Medulla oblongata (tissue), 1 donor: ENCODE data around the gene PNLIPRP2.

Experiments
- DNase-seq: peaks from one replicate; pipeline ENCODE4 v3.0.0-alpha.2; 2015; ENCODE audit errors: extremely low spot score

Gene PNLIPRP2

DNA sequence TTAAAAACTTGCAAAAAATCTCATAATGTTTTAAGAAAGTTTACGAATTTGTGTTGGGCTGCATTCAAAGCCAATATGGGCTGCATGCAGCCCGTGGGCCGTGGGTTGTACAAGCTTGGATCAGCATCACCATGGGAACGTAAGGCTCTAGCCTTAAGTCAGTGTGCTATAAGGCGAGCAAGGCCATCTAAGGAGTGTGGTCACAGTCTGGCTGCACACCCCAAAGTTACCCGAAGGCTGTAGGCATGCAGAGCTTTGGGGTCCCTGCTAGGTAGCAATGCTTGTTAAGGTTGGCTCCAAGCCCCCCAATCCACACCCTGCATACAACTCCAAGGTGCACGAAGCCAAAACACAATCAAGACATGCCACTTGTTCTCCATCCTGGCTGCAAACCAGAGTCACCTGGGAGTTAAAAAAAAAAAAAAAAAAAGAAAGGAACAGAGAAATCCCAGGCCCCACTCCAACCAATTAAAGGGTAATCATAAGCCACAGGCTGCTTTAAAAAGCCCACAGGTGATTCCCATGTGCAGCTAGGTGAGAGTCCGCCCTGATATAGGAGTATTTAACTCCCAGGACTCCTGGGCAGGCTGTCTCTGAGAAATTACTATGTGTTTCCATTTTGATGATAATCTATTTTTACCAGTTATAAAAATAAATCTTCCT, 8.5 kb upstream of the PNLIPRP2 start:
- DNase-seq = no peak

DNA sequence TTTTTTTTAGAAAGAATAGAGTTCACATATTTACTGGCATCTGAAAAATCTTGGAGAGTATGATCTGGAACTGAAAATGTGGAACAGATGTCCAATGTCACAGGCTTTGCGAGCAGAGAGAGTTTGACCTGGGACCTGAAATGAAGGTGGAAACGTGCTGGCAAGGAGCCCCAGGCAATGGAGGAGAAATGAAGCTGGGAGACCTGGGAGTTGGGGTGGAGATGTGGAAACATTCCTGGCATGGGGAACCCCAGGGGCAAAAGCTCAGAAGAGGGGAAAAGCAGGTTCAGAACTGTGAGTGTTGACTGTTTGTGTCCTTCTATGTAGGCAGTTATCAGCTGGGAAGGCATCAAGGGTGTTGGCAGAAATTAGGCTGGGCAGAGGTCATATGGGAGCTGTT, 7.3 kb upstream of the PNLIPRP2 start:
- DNase-seq = no peak

DNA sequence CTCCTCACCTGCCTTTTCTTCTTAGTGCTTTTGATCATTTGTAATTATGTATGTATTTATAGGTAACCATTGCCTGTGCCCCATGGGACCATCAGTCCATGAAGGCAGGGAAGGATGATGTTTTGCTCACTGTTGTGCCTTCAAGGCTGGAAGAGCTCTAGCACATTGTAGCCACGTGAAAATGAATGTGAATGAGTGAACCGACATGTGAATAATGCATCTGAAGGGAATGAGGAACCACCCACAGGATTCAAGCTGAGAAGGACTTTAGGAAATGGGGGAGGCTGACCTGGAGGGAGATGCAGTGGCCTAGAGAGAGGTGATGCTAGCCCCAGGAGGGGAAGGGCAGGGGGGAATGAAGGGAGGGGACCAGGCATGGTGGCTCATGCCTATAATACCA, 6.0 kb upstream of the PNLIPRP2 start:
- no peak for DNase-seq

DNA sequence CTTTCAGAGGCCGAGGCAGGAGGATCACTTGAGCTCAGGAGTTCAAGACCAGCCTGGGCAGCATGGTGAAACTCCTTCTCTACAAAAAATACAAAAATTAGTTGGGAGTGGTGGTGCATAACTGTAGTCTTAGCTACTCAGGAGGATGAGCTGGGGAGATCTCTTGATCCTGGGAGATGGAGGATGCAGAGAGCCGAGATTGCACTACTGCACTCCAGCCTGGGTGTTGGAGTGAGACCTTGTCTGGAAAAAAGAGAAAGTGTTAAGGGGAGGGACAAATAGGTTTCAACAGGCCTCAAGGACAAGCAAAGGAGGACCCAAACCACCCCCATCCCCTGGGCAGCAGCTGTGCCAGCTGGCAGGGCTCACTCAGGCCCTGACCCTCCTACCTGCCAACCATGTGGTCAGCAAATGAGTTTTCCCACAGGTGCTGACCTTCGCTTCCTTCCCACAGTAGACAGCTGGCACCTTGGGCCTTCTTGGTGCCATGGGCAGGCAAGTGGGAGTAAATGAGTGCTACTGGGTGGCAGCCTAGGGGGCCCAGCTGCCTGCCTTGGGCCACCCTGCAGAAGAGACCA, 5.5 kb upstream of the PNLIPRP2 start:
- DNase-seq = no peak

DNA sequence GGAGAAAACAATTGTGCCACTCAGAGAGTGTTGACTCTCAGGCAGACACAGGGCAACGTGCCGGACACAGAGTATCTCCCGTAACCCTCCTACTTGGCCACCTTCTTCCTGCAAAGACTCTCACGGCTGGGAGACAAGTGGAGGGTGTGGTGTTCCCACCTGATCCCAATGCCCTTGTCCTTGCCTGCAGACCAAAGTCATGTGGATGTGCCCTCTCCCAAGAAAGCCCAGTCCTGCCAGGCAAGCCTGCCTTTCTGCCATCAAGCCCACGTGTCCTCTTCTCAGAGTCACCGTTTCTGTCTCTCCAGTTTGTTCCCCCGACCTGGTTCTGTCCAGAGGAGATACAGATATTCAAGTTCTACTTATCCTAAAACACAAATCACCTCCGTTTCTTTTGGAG, 723 bp downstream of the PNLIPRP2 start:
- DNase-seq = no peak

DNA sequence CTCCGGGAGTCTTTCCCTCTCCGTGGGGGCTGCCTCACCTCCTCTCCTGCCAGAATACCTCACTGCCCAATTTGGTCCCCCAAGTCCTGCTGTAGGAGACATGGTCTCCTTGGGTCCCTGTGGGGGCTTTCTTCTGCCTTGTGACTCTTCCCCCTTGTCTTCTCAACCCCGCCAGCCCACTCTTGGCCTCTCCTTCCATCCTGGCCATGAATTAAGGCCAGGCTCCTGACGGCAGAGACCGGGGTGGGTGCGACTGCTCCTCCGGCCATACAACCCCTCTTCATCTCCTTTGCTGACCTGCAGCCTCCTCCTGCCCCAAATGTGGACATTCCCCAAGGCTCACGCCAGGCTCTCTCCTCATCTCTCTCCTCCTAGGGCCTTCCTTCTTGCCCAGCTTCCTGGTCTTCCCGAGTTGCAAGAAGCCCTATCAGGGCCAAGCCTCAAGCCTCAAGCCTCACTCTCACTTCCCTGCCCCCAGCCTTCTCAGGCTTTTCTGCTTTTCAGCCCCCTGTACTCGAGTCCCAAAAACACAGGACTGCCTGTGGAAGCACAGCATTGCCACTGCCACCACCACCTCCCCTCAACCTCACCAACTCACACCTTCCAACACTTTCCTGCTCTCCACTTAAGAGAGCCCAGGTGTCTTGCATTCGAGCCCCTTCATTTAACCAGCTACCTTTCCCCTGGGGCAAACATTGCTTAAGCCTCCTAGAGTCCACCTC, 1.3 kb downstream of the PNLIPRP2 start:
- no peak for DNase-seq

DNA sequence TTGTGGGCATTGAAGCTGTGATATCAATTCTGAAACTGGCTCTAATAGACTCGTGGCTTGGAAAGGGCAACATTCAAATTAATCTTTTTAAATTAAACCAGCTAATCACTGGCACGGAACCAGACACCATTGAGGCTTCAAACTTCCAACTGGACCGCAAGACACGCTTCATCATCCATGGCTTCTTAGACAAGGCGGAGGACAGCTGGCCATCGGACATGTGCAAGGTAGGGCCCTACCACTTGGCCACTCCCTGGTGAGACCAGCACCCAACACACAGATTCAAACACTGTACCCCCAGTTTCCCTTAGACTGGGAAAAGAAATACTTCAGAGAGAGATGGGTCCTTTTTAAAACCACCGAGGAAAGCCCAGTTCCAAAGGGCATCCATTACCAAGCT, 5.1 kb downstream of the PNLIPRP2 start:
- DNase-seq = no peak

DNA sequence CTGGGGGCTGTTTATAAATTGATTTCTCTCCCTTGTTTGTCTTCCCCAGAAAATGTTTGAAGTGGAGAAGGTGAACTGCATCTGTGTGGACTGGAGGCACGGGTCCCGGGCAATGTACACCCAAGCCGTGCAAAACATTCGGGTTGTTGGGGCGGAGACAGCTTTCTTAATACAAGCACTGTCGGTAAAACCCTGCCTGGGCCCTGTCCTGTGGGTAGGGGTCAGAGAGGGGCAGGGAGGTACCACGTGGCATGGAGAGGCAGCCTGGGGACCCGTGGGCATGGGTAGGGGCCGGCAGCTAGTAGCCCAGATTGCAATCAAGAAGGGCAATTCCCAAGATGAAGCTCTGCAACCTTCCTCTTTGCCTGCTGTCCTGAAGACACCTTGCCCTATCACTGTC, 6.1 kb downstream of the PNLIPRP2 start:
- no peak for DNase-seq

DNA sequence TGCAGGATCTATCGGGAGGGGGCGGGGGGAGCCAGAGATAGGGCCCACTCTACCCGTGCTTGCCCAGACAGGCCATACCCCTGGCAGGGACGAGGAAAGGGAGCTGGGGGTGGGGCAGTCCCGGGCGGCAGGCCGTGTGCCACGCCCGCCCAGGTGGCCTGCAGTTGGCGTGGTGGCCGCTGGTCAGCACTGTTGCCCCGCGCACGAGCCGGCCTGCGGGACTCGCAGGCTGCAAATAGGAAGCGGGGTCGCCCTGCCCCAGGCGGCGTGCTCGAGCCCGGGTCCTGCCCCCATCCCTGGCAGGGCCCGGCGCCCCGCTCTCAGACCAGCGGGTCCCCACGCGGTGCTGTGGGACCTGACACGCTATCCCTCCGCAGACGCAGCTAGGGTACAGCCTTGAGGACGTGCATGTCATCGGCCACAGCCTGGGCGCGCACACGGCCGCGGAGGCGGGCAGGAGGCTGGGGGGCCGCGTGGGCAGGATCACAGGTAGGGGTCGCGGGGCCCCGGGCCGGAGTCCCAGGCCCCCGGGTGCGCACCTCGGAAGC, 6.7 kb downstream of the PNLIPRP2 start:
- DNase-seq = peak; percentile 9

DNA sequence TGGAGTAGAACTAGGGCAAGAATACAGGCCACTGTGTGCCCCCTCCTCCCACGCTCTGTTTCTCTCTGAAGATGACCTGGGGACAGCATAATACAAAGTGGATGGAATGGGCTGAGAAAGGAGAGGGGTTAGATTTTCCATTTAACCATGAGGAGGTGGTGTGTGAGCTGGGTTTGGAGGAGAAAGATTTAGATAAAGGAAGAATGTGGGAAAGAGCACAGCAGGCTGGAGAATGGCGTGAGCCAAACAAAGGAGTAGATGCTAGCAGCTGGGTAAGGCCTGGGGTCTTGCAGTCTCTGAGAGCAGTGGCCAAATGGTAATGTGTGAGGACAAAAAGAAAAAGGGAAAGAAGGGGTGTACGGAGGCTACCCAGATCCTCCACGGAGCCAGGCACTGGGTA, 8.6 kb downstream of the PNLIPRP2 start:
- DNase-seq = no peak

DNA sequence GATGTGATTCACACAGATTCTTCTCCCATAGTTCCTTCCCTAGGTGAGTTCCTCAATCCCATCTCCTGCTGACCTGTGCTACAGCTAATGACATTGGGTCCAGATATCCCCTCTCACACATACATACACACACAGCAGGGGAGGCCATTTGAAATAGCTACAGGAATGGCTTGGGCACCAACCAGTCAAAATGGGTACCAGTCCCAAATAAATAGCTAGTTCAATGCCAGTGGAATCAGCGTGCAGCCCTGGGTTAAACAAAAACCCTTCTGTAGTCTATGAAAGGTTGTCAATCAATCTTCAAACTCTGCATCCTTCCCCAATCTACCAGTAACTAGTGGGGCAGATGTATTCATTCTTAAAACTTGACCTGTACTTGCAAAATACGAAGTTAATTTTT, 9.3 kb downstream of the PNLIPRP2 start:
- no peak for DNase-seq

DNA sequence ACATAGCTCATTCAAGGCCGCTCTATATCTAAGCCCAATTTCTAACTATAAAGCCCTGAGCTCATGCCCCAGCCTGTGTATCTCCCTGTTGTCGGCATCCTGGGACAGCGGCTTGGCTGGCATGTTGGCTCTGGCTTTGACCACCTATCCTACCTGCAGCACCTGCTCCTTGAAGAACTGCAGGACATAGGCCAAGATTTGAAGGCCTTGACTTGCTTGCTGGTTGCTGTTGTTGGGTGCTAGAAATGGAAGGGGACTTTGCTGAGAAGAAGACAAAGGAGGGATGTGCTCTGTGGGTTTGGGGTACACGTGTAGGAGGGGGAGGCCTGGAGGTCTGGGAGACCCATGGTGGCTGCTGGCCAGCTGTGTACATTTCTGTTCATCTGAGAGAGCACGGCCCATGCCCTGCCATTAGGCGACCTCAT, 11.1 kb downstream of the PNLIPRP2 start:
- no peak for DNase-seq

DNA sequence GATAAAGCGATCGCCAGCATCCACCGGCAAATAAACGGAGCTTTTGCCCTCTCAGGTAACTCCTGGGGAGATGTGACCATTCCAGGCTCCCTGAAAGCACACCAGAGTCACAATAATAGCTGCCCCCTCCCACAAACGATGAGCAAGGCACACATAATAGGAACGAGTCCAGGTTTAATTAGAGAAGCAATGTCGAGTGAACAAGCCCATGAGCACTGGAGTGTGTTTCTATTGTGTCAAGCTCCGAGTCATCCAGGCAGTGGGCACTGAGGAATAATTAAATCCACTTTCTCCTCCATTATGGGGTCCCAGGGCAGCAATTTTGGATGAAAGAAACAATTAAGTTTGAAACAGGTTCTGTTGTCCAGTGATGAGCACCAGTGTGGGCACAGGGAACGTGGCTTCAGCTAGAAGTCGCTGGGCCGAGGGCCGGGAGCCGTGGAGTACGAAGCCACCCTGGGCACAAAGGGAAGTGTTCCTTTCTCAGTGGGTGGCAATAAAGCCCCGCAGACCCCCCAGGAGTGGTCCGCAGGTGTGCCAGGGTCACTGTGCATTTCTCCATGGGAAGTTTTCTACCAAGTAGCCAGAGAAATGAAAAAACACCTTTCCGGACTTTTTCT, 12.0 kb downstream of the PNLIPRP2 start:
- DNase-seq = no peak

DNA sequence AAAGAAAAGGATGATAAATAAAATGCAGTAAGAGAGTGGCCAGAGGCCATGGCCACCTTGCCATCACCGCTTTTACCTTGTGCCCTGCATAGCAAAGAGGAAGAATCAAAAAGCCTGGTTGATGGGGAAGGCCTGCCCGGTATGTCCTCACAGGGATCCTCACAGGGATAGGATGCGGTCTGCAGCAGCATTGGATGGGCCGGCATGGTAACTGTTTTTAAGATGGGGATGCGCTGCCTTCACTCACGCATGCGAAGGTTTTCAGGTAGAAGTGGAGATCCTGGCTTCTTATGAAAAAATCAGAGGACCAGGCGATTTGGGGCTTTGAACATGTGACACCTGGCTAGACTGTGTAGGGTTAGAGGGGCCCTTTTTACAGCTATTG, 12.5 kb downstream of the PNLIPRP2 start:
- no peak for DNase-seq

DNA sequence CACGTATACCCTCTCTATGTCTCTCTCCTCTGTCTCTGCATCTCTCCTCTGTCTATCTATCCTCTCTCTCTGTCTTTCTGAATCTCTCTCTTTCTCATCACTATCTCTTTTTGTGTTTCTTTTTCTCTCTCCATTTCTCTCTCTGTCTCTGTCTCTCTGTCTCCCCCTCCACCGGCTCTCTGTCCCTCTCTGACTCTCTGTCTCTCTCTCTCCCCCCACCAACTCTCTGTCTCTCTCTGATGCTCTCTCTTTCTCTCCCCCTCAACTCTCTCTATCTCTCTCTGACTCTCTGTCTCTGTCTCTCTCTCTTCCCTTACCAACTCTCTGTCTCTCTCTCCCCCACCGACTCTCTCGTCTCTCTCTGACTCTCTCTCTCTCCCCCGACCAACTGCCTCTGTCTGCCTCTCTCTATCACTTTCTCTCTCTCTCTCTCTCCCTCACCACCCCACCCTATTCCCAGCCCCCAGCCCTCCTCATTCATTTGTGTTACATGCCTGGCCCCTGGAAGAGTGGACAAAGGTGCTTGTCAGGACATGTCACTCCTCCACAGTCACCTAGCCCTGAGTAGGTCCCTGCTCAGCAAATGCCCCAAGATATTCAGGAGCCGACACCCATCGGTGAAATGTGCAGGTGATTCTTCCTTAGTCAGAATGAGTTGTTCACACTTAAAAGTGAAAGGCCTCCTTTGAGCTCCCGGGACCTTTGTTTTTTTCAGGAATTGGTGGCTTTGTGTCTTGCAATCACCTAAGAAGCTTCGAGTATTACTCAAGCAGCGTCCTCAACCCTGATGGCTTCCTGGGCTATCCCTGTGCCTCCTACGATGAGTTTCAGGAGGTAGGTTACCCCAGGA, 13.6 kb downstream of the PNLIPRP2 start:
- DNase-seq = no peak

DNA sequence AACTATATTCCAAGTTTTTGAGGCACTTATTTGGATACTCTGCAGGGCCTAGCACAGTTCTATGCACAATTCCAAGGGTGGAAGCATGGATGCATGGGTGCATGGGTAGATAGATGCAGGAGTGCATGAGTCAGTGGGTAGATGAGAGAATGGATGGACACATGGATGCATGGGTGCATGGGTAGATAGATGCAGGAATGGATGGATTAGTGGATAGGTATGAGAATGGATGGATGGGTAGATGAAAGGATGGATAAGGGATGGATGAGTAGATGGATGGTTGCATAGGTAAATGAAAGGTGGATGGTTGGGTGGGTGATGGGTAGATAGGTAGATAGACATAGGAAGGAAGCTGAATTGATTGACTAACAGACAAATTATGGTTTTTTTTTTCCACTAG, 15.6 kb downstream of the PNLIPRP2 start:
- DNase-seq = no peak

DNA sequence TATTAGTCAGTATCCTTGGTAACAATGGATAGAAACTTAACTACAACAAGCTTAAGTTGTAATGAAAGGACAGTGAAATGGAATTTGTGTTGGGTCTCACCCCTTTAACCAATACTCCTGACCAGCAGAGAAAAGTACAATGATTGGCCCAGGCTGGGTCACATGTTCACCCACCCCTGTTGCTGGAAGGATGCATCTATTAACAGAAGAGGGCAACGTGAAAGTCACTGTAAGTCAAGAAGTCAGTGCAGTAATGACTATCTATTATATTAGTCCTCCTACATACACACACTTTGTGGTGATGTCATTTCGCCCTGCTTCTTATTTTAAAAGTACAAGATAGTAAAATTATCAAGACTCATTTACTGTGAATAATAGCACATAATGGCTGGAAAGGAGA, 16.2 kb downstream of the PNLIPRP2 start:
- no peak for DNase-seq

DNA sequence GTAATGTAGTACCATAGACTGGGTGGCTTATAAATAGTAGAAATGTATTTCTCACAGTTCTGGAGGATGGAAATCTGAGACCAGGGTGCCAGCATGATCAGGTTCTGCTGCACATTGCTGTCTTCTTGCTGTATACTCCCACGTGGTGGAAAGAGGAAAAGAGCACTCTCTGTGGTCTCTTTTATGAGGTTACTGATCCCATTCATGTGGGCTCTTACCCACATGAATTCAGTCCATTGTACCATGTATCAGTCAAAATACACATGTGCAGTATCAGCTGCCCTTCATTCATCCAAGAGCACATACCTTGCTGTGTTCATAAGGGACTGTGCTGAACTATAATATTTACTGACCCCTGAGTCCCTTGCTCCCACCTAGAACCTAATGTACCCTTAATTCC, 17.1 kb downstream of the PNLIPRP2 start:
- DNase-seq = no peak

DNA sequence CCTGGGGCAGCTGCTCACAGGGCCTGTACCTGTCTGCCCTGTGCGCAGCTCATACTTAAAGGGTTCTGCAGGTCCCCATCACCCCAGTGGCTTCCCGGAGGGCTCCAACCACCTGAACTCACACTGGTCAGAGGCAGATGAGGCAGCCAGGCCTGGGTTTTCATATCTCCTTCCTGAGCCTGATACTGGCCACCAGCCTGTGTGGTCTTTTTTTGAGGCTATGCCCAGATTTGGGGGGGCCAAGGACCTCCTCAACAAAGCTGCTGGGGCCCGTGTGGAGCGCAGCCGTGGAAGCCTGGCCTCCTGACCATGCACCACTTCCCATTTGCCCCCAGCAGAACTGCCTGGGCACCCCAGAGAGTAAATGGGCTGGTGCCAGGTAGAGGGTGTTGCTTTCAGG, 25.7 kb downstream of the PNLIPRP2 start:
- no peak for DNase-seq

DNA sequence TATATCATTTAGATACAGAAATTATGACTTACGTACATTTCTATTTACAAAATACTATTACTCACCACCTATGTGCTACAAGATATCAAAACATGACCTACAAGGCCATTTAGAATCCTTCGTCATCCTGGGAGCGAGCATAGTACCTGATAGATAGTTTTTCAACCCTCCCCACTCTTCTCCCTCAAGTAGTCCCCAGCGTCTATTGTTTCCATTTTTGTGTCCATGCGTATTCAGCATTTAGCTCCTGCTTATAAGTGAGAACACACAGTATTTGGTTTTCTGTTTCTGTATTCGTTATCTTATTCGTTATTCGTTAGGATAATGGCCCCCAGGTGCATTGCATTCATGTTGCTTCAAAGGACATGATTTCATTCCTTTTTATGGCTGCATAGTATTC, 28.1 kb downstream of the PNLIPRP2 start:
- DNase-seq = no peak

DNA sequence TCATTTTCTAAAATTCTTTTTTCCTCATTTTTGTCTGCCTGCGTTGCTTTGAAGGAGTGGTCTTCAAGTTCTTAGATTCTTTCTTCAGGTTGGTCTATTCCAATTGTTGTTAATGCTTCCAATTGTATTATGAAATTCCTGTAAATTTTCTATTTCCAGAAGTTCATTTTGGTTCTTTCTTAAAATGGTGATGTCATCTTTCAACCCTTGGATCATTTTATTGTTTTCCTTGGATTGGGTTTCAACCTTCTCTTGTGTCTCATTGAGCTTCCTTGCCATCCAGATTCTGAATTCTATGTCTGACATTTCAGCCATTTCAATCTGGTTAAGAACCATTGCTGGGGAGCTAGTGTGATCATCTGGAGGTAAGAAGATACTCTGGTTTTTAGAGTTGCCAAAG, 33.1 kb downstream of the PNLIPRP2 start:
- no peak for DNase-seq

DNA sequence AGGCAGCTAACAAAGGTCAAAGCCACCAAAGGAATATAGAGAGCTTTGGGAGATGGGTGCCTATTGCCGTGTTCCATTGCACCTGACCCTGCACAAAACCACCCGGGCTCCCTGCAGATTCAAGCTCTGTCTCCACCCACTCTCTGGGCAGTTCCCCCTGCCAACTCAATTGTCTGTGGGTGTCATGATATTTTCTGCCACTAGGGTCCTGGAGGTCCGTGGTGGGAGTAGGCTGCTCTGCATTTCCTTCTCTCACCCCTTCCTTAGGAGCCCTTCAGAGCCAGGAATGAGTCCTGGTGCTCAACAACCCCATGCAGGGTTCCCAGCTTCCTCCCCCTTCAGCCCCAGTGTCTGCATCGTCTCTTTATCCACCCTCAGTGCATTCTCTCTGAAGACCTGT, 34.1 kb downstream of the PNLIPRP2 start:
- DNase-seq = no peak
